Parathyroid adenoma (tissue), 2 donors: Measurements from ENCODE around the gene ZNF688.

Experiments used
- H2AFZ ChIP-seq: fragments of 300-600 bp; sonication (generic); one replicate; pipeline ENCODE4 v1.7.0; 2017; ENCODE audit warnings: antibody characterized with exemption, mild to moderate bottlenecking
- H3K27ac ChIP-seq: fragments of 300-600 bp; sonication (generic); one replicate; pipeline ENCODE4 v1.7.0; 2017
- H3K27me3 ChIP-seq: fragments of 300-600 bp; sonication (generic); one replicate; pipeline ENCODE4 v1.7.0; 2017; ENCODE audit warnings: low read length; ENCODE audit not compliant: control insufficient read depth, insufficient read depth
- H3K36me3 ChIP-seq: fragments of 300-600 bp; sonication (generic); one replicate; pipeline ENCODE4 v1.7.0; 2017; ENCODE audit warnings: low read length; ENCODE audit not compliant: control insufficient read depth, insufficient read depth
- H3K4me1 ChIP-seq: fragments of 300-600 bp; sonication (generic); one replicate; pipeline ENCODE4 v1.7.0; 2017; ENCODE audit warnings: control low read depth
- H3K4me2 ChIP-seq: fragments of 300-600 bp; sonication (generic); one replicate; pipeline ENCODE4 v1.7.0; 2017; ENCODE audit warnings: low read length
- H3K4me3 ChIP-seq: fragments of 300-600 bp; sonication (generic); one replicate; pipeline ENCODE4 v1.7.0; 2017; ENCODE audit warnings: low read depth, low read length
- H3K79me2 ChIP-seq: fragments of 300-600 bp; sonication (generic); one replicate; pipeline ENCODE4 v1.7.0; 2017; ENCODE audit warnings: control low read depth
- H3K9ac ChIP-seq: fragments of 300-600 bp; sonication (generic); one replicate; pipeline ENCODE4 v1.7.0; 2017; ENCODE audit warnings: mild to moderate bottlenecking
- H3K9me3 ChIP-seq: fragments of 300-600 bp; sonication (generic); one replicate; pipeline ENCODE4 v1.7.0; 2017; ENCODE audit warnings: low read length; ENCODE audit not compliant: control insufficient read depth
- CTCF ChIP-seq: fragments of 300-600 bp; sonication (generic); IDR thresholded peaks from one replicate; pipeline ENCODE4 v1.7.0; 2017; ENCODE audit warnings: antibody characterized with exemption, mild to moderate bottlenecking
- donor health status: primary hyperparathyroidism.

Gene ZNF688

GRCh38 chr16:30558789-30559377, 12.6 kb downstream of the ZNF688 start:
- no peaks in the 10 kb centered on the region for H3K27me3 ChIP-seq
- H3K4me1 ChIP-seq: no peaks in the 10 kb centered on the region
- no peak for TF ChIP-seq CTCF
- peak overlapping the region; percentile 79 for H3K27ac ChIP-seq
- no peak overlapping the region for H3K9ac ChIP-seq
- H3K4me2 ChIP-seq: peak overlapping the region; percentile 62
- no peaks in the 10 kb centered on the region for H3K36me3 ChIP-seq
- H3K79me2 ChIP-seq: peaks cover 8% of the 10 kb centered on the region
- peak overlapping the region; percentile 94 for H2AFZ ChIP-seq
- peak overlapping the region; percentile 95 for H3K4me3 ChIP-seq
- no peaks in the 10 kb centered on the region for H3K9me3 ChIP-seq

- no peaks in the 10 kb centered on the region for H3K27me3 ChIP-seq
- H3K4me2 ChIP-seq: peak within 1 kb of the TSS; percentile 84
- no peaks in the 10 kb centered on the region for H3K4me1 ChIP-seq
- no peaks in the 10 kb centered on the region for H3K36me3 ChIP-seq
- peak within 1 kb of the TSS; percentile 79 for H3K27ac ChIP-seq
- H3K79me2 ChIP-seq: peaks cover 8% of the 10 kb centered on the region
- no peaks in the 10 kb centered on the region for H3K9me3 ChIP-seq
- peak within 1 kb of the TSS; percentile 94 for H2AFZ ChIP-seq
- no peak for TF ChIP-seq CTCF
- H3K4me3 ChIP-seq: peak within 1 kb of the TSS; percentile 95
- H3K9ac ChIP-seq: peak within 1 kb of the TSS; percentile 90
These were observed 13.3 kb downstream of the ZNF688 start, which contains the start of gene ZNF764 for GRCh38 chr16:30557957-30558788. TSS of gene ZNF764 (minus strand) at chr16:30558374. CDS start at chr16:30558182, 192 bp downstream.

- Histone ChIP-seq H3K79me2 (peaks cover 8% of the 10 kb centered on the region), H3K27me3 (no peaks in the 10 kb centered on the region), H3K27ac (peak overlapping the region; percentile 79), H3K9ac (peak overlapping the region; percentile 90), H3K4me3 (peak overlapping the region; percentile 95), H2AFZ (peak overlapping the region; percentile 94), H3K36me3 (no peaks in the 10 kb centered on the region), H3K4me2 (peak overlapping the region; percentile 84), H3K4me1 (no peaks in the 10 kb centered on the region), H3K9me3 (no peaks in the 10 kb centered on the region)
- no peak for TF ChIP-seq CTCF
These were observed 13.9 kb downstream of the ZNF688 start for GRCh38 chr16:30557707-30557956.

- no peak overlapping the region for H3K9ac ChIP-seq
These were observed 15.4 kb downstream of the ZNF688 start for GRCh38 chr16:30556125-30556473.

More at GRCh38 chr16:30556125-30556473, 15.4 kb downstream of the ZNF688 start:
- Histone ChIP-seq H3K4me1 (peaks cover 3% of the 10 kb centered on the region), H3K79me2 (peaks cover 8% of the 10 kb centered on the region), H3K4me2 (no peak overlapping the region), H3K4me3 (no peak overlapping the region), H3K9me3 (no peaks in the 10 kb centered on the region), H3K36me3 (no peaks in the 10 kb centered on the region), H3K27me3 (no peaks in the 10 kb centered on the region), H3K27ac (no peak overlapping the region), H2AFZ (no peak overlapping the region)
- no peak for TF ChIP-seq CTCF
